Measurements from ENCODE around the gene SEPTIN8. TPM values are rescaled to one million over a fixed set of nuclear protein-coding genes. Genes with fewer than 3 reads are reported as not detected.

The SEPTIN8 gene
- total and polyA plus RNA-seq, 10 of the 15 experiments (the other 5 are each of a cell fraction or from before 2014, with no cell fraction given): 6.1 to 96.1 (median 29.4) TPM

- peak; percentile 36 for TF ChIP-seq SMAD1 (IDR thresholded peaks at IDR 0.05; ENCODE audit: low read depth, partially characterized antibody)
- TF ChIP-seq TCF12 (IDR thresholded peaks at IDR 0.05; ENCODE audit: low read depth, low read length): peak; percentile 38; the same call in 1 of the 2 replicates
- 0 out of 2 replicates have a peak, but pooled peaks have one; percentile 18 for TF ChIP-seq BCL11A (IDR thresholded peaks at IDR 0.05; ENCODE audit: low read depth, low read length)
- no peak for TF ChIP-seq SIN3A (IDR thresholded peaks at IDR 0.05; ENCODE audit: low read depth, low read length)
- no peak for TF ChIP-seq POLR2AphosphoS2 (IDR thresholded peaks at IDR 0.05; ENCODE audit: low read depth, low read length)
- TF ChIP-seq RUNX3 (IDR thresholded peaks at IDR 0.05; ENCODE audit: low read length): peak; percentile 32; the same call in 1 of the 2 replicates
- 0 out of 2 replicates have a peak, but pooled peaks have one; percentile 18 for TF ChIP-seq IKZF1 (conservative IDR thresholded peaks at IDR 0.05)
- no peak for TF ChIP-seq CHD2 (IDR thresholded peaks at IDR 0.05; ENCODE audit: borderline replicate concordance, low read depth, low read length)
- TF ChIP-seq ZNF592 (IDR thresholded peaks at IDR 0.05): 0 out of 2 replicates have a peak, but pooled peaks have one; percentile 21
- peak; percentile 85; the same call in 1 of the 2 replicates for TF ChIP-seq ZNF687 (IDR thresholded peaks at IDR 0.05)
- peak; percentile 38; the same call in 1 of the 2 replicates for TF ChIP-seq POLR2AphosphoS5 (IDR thresholded peaks at IDR 0.05; ENCODE audit: low read length)
- TF ChIP-seq MTA2 (IDR thresholded peaks at IDR 0.05; ENCODE audit: low read depth): peak; percentile 28; the same call in 1 of the 2 replicates
- peak; percentile 25; the same call in 1 of the 2 replicates for TF ChIP-seq RELB (IDR thresholded peaks at IDR 0.05; ENCODE audit: low read depth)
Measured at GRCh38 chr5:132750471-132751230, 26.4 kb downstream of the SEPTIN8 start (continued).

All from GM12878 (cell line).